Sigmoid colon (tissue), 7 donors: ENCODE measurements around the gene HID1. TPM values are rescaled to one million over a fixed set of nuclear protein-coding genes. Genes with fewer than 3 reads are reported as not detected.

ENCODE experiments used
- DNase-seq: peaks from one replicate; pipeline ENCODE4 v3.0.0-alpha.2; 2019
- H3K27ac ChIP-seq, 4 donors: fragments of 200-600 bp; sonication (generic); one replicate each; pipeline ENCODE4 v1.5.1; 2016 to 2019; ENCODE audit warnings: mild to moderate bottlenecking in 1 of 4
- H3K27me3 ChIP-seq, 3 donors: fragments of 200-600 bp; sonication (generic); one replicate each; pipeline ENCODE4 v1.5.1; 2019; ENCODE audit warnings: mild to moderate bottlenecking in 1 of 3
- H3K36me3 ChIP-seq, 4 donors: fragments of 200-600 bp; sonication (generic); one replicate each; pipeline ENCODE4 v1.5.1; 2016 to 2019
- H3K4me1 ChIP-seq, 4 donors: fragments of 200-600 bp; sonication (generic); one replicate each; pipeline ENCODE4 v1.5.1; 2017 to 2019
- H3K4me3 ChIP-seq, 4 donors: fragments of 200-600 bp; sonication (generic); one replicate each; pipeline ENCODE4 v1.5.1; 2017 to 2019; ENCODE audit warnings: mild to moderate bottlenecking in 2 of 4, moderate library complexity in 1 of 4
- H3K9me3 ChIP-seq, 4 donors: fragments of 200-600 bp in 3 of 4; sonication (generic) in 3 of 4; one replicate each; pipeline versions ENCODE4 v1.5.1 to v1.6.1; 2013 to 2019
- EP300 ChIP-seq, 4 donors: sonication (generic); formaldehyde crosslinking; IDR thresholded peaks; one replicate each; pipeline ENCODE4 v1.6.1; 2017; ENCODE audit warnings: antibody characterized with exemption in 4 of 4
- POLR2A ChIP-seq, 2 donors: fragments of 450-650 bp; IDR thresholded peaks; one replicate each; pipeline ENCODE4 v1.6.1; 2016; ENCODE audit warnings: antibody characterized with exemption in 2 of 2, mild to moderate bottlenecking in 2 of 2, moderate library complexity in 2 of 2
- POLR2AphosphoS5 ChIP-seq, 4 donors: sonication (generic); formaldehyde crosslinking; IDR thresholded peaks; one replicate each; pipeline ENCODE4 v1.6.1; 2017; ENCODE audit warnings: antibody characterized with exemption in 4 of 4
- WGBS, 2 donors: extraction: QIAGEN DNeasy Blood & Tissue Kit; methylation state at CpG; one replicate each; pipeline ENCODE4 v1.1.7; 2013; 5-methylcytosine and 5-hydroxymethylcytosine counted together
- intact Hi-C: fragments of 100-400 bp; cut with DNase I; formaldehyde crosslinking; loops from one replicate; pipeline ENCODE4 v1.15.1; 2023
- polyA plus RNA-seq, 3 donors: library from polyadenylated mRNA; stranded (reverse); fragments of 200-250 nt; gene quantifications; one replicate each; pipeline ENCODE4 v1.2.3, GENCODE V29; 2013
- total RNA-seq, 4 donors: library from RNA; depleted of rRNA; stranded (reverse); fragments of >200 nt; gene quantifications; one replicate each; pipeline ENCODE4 v1.1.0, GENCODE V29; 2016
- TF ChIP-seq, protein P1 (sequence below), 4 experiments: fragments of 450-650 bp in 3 of 4; fragments of 200-600 bp in 1 of 4; IDR thresholded peaks; one replicate each; pipeline ENCODE4 v1.5.1; 2016 to 2019; ENCODE audit warnings: antibody characterized with exemption in 4 of 4, mild to moderate bottlenecking in 3 of 4, moderate library complexity in 2 of 4
- donor health status: healthy with polysubstance abuse.
- donor health status: Bipolar disorder and iron deficiency.
- donor health status: healthy.

The HID1 gene
- total and polyA plus RNA-seq, 7 donors: 7.1 to 34.8 (median 21.6) TPM

DNA sequence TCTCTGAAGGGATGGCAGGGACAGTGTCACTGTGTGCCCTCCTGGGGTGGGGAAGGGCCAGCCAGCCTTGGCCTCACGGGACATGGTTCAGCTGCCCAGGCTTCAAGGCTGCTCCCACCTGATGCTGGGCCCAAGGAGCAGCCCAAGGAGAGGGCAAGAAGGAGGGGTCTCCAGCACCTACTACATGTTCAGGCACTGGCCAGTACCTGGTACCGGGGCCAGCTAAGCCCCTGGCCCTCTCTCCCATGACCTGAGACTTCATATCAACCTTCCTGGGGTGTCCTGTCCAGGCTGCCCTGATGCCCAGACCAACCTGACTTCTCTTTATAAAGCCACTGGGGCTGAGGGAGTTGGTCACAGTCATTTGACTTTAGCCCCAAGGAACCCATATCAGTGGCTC, 50.8 kb downstream of the HID1 start:
- peaks cover 36 to 78% (median 73%) of the 10 kb centered on the region in 3 donors for H3K27me3 ChIP-seq
- no peak overlapping the region for H3K27ac ChIP-seq
- peaks cover 0 to 26% (median 22%) of the 10 kb centered on the region in 4 donors for H3K4me1 ChIP-seq
- 93% methylated on average over 2 of the region's 2 CpGs for WGBS, 2 donors
- TF ChIP-seq, protein P1, sequence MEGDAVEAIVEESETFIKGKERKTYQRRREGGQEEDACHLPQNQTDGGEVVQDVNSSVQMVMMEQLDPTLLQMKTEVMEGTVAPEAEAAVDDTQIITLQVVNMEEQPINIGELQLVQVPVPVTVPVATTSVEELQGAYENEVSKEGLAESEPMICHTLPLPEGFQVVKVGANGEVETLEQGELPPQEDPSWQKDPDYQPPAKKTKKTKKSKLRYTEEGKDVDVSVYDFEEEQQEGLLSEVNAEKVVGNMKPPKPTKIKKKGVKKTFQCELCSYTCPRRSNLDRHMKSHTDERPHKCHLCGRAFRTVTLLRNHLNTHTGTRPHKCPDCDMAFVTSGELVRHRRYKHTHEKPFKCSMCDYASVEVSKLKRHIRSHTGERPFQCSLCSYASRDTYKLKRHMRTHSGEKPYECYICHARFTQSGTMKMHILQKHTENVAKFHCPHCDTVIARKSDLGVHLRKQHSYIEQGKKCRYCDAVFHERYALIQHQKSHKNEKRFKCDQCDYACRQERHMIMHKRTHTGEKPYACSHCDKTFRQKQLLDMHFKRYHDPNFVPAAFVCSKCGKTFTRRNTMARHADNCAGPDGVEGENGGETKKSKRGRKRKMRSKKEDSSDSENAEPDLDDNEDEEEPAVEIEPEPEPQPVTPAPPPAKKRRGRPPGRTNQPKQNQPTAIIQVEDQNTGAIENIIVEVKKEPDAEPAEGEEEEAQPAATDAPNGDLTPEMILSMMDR (IDR thresholded peaks at IDR 0.05): no peak
- no peak for TF ChIP-seq EP300 (IDR thresholded peaks at IDR 0.05)
- TF ChIP-seq POLR2AphosphoS5 (IDR thresholded peaks at IDR 0.05): no peak
- no peak for TF ChIP-seq POLR2A (IDR thresholded peaks at IDR 0.05)
- DNase-seq: no peak
- H3K9me3 ChIP-seq: no peaks in the 10 kb centered on the region
- no peaks in the 10 kb centered on the region for H3K36me3 ChIP-seq
- no peak overlapping the region for H3K4me3 ChIP-seq
- intact Hi-C loops: no loop called here

DNA sequence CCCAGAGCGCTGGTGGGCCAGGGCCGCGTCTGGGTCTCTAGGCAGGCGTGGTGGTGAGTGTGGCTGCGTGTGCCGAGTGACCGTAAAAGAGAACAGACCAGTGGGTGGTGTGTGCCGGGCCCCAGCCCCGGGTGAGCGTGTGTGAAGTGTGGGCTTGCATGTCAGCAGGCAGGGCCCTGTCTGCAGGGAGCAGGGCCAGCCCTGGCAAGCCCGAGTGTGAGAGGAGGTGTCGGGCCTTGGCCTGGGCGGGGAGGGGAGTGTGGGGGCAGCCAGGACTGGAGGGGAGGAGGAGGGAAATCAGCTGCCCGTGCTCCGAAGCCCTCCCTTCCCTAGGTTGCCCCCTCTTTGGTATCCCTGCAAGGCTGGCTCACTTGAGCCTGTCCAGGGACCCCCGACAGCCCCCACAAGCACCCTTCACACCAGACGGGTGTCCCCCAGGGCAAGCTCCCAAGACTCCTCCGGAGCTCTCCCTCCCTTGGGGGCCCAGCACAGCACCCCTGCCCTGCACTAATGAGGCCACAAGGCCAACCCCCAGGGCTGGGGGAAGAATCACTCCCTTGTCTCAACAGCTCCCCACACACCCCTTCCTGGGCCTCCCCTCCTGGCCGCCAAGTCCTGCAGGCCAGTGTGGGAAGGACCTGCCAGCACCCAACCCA, 51.4 kb downstream of the HID1 start:
- TF ChIP-seq, protein P1 (IDR thresholded peaks at IDR 0.05): no peak
- TF ChIP-seq POLR2AphosphoS5 (IDR thresholded peaks at IDR 0.05) (no peak), EP300 (IDR thresholded peaks at IDR 0.05) (no peak), POLR2A (IDR thresholded peaks at IDR 0.05) (no peak)
- no peak for DNase-seq
- H3K27me3 ChIP-seq: peaks cover 36 to 81% (median 69%) of the 10 kb centered on the region in 3 donors

DNA sequence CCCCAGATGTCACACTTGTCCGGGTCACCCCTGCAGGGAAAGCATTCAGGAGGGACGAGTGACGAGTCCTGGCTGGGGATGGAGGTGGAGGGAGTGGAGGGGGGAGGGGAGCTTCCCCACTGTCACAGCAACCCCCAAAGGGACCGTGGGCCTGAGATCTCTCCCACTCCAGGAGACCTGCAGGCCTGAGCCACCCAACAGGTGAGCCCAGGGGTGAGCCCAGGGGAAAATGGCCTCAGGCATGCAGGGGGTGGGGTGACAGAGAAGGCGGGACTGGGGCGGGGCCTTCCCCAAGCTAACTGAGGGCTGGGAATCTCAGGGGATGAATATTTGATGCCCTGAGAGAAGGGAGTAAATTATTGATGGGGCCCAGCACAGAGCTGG, 51.9 kb downstream of the HID1 start:
- TF ChIP-seq, protein P1 (IDR thresholded peaks at IDR 0.05): no peak
- no peak for TF ChIP-seq EP300 (IDR thresholded peaks at IDR 0.05)
- no peak for TF ChIP-seq POLR2A (IDR thresholded peaks at IDR 0.05)
- no peak for TF ChIP-seq POLR2AphosphoS5 (IDR thresholded peaks at IDR 0.05)
- Histone ChIP-seq H3K27ac (no peak overlapping the region), H3K27me3 (peaks cover 36 to 76% (median 69%) of the 10 kb centered on the region in 3 donors), H3K4me1 (peaks cover 0 to 26% (median 22%) of the 10 kb centered on the region in 4 donors), H3K4me3 (no peak overlapping the region), H3K9me3 (no peaks in the 10 kb centered on the region), H3K36me3 (no peaks in the 10 kb centered on the region)
- WGBS, 2 donors: 46 to 68% methylated on average over 6 of the region's 6 CpGs
- no peak for DNase-seq
- intact Hi-C loops: no loop called here

More for the DNA sequence above, 51.4 kb downstream of the HID1 start:
- no peak overlapping the region for H3K4me3 ChIP-seq
- 49 to 70% methylated on average over 19 of the region's 19 CpGs for WGBS, 2 donors
- H3K27ac ChIP-seq: no peak overlapping the region
- H3K9me3 ChIP-seq: no peaks in the 10 kb centered on the region
- H3K36me3 ChIP-seq: no peaks in the 10 kb centered on the region
- peaks cover 0 to 26% (median 22%) of the 10 kb centered on the region in 4 donors for H3K4me1 ChIP-seq
- intact Hi-C loops: no loop called here

DNA sequence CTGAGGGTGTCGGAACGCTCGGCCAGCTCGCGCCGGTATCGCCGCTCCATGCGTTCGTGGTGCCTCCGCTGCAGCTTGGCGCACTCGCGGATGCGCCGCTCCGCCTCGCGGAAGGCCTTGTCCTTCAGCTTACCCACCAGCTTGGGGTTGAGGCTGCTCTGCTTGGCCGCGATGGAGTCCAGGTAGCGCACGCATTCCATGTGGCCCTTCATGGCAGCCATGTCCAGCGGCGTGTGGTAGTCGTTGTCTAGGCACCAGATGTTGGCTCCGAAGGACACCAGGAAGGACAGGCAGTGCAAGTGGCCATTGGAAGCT, 52.3 kb downstream of the HID1 start:
- Histone ChIP-seq H3K27me3 (peaks cover 35 to 73% (median 68%) of the 10 kb centered on the region in 3 donors), H3K9me3 (no peaks in the 10 kb centered on the region), H3K27ac (no peak overlapping the region), H3K4me3 (no peak overlapping the region), H3K4me1 (peaks cover 0 to 26% (median 22%) of the 10 kb centered on the region in 4 donors), H3K36me3 (no peaks in the 10 kb centered on the region)
- intact Hi-C loops: no loop called here
- WGBS, 2 donors: 82 to 87% methylated on average over 27 of the region's 27 CpGs
- TF ChIP-seq, protein P1 (IDR thresholded peaks at IDR 0.05): no peak
- TF ChIP-seq EP300 (IDR thresholded peaks at IDR 0.05) (no peak), POLR2AphosphoS5 (IDR thresholded peaks at IDR 0.05) (no peak), POLR2A (IDR thresholded peaks at IDR 0.05) (no peak)
- DNase-seq: no peak
